ENCODE measurements around the gene AATK.

AATK gene

DNA sequence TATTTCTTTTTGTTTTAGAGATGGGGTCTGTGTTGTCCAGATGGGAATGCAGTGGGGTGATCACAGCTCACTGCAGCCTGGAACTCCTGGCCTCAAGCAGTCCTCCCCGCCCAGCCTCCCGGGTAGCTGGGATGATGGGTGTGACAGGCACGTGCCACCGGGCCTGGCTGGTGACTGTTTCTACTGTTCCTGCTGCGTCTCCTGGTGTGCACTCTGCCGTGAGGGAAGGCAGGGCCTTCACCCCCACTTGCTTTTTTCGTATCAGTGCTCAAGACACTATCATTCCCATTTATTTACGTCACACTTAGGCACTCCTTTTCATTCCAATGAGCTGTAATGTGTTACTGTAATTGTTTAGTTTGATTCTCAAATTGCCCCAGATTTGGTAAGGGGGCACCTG lies 26.0 kb downstream of the AATK start:
- DNase-seq: no peak

DNA sequence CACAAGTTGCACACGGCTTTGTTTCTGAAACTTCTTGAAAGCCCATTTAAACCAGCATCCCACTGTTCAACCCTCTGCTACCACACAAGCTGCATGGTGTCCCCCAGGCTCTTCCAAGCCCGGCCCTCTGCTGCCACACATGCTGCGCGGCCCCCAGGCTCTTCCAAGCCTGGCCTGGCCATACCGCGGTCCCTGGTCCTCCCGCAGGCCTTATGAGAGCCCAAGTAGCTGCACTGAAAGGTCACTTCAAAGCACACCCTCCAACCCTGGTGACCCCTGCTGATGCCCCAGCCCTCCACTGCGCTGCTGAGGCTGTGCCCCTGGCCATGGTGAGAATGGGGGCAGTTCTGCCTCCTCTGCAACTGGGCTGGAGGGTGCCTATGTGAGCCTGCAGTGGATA lies 26.6 kb downstream of the AATK start:
- no peak for DNase-seq

DNA sequence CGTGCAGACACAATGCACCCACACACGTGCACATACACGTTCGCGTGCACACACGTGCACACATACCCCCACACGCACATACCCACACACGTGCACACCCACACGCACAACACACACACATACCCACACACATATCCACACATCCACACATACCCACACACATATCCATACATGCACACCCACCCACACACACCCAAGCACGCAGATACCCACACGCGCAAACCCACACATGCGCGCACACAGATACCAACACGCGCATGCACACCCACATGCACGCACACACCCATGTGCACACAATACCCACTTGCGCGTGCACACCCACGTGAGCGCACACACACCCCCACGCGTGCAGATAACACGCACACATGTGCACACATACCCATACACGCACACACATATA lies 27.5 kb downstream of the AATK start:
- no peak for DNase-seq

- no peak for DNase-seq
Measured at GRCh38 chr17:81138083-81138482, 27.9 kb downstream of the AATK start.

DNA sequence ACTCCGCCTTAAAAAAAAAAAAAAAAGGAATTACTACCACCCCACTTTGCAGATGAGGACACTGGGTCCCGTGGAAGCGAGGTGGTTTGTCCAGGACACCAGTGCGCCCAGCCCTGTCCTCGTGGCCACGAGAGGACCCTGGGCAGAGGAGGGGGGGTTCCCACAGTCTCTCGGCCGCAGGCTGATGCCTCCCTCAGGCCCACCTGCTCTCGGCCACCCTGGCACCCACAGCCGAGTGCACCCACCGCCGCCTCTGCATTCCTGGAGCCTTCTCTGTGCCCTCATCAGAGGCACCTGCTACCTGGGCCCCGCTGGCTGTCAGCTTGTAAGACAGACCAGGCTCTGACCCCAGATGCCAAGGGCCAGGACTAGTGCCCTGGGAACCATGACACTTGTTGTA lies 28.8 kb downstream of the AATK start:
- no peak for DNase-seq

DNA sequence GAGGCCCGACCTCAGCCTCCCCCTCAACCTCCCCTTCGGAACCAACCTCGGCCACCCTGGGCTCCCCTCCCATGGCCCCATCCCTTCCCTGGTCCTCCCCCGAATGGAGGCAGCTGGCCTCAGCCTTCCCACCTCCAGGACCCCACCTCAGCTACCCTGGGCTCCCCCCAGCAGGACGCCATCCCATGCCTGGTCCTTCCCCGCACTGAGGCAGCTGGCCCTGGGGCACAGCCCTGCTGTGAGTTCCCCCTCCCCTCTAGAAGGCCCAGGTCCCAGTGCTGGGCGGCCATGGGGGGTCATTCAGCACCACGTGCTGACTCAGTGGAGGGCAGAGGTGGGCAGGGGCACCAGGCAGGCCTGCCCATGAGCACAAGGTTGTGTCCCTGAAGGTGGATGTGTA lies 29.7 kb downstream of the AATK start:
- DNase-seq: no peak

- no peak for DNase-seq
Measured at GRCh38 chr17:81135505-81136278, 30.3 kb downstream of the AATK start.

GRCh38 chr17:81134064-81134781 lies 31.8 kb downstream of the AATK start:
- DNase-seq: no peak

- peak; percentile 19 to 64 for DNase-seq
Measured at GRCh38 chr17:81132770-81133723, 33.0 kb downstream of the AATK start.

GRCh38 chr17:81132197-81132540 lies 33.9 kb downstream of the AATK start:
- DNase-seq: no peak

- no peak for DNase-seq
Measured at GRCh38 chr17:81131486-81132196, 34.4 kb downstream of the AATK start.

- no peak for DNase-seq
Measured at GRCh38 chr17:81130385-81131361, 35.3 kb downstream of the AATK start.

DNA sequence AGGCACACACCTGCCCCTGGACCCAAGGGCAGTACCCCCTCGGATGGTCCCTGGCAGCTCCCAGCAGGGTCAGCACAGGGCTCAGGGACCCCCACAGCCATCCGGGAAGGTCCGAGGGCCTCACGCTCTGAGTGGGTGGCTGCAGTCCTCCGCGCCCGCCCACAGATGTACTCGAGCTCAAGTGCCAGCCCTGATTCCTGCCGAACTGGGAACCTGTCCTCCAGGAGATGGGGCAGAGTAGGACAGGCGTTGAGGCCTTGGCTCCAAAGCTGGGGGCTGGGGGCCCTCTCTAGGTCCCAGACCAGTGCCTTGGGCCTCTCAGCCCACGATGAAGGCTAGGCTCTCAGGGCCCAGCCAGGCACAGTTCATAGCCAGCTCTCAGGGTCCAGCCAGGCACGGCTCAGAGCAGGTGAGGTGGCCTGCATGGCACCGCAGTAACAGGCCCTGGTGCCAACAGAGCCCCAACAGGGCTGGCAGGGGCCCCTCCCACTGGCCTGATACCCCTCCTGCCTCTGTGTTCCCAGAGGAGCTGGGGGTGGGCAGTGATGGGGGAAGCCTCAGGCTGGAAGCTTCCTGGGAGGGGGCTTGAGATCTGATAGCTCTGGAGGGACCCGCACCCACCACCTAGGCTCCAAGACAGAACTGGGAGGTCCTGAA lies 36.2 kb downstream of the AATK start:
- no peak for DNase-seq

GRCh38 chr17:81129289-81129688 lies 36.7 kb downstream of the AATK start:
- DNase-seq: no peak

- DNase-seq: no peak
Measured at GRCh38 chr17:81128774-81129173, 37.2 kb downstream of the AATK start.

DNA sequence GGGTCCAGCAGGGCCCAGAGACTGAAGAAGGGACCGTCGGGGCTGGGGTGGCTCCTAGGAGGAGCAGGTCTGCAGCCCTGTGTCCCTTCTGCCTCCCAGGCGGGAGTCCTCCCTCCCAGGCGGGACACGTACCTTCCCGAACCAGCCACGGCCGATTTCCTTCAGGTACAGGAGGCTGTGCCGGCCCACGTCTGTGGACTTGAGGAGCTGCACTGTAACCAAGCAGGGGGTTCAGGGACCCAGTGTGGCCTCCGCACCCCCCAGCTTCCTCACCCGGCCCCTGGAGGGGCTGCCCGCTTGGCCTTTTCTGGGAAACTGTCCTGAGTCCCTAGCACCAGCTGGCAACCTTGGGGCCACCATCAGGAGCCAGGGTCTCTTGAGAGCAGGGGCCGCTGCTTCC lies 37.7 kb downstream of the AATK start:
- DNase-seq: no peak

- DNase-seq: no peak
Measured at GRCh38 chr17:81127526-81128177, 38.4 kb downstream of the AATK start.

DNA sequence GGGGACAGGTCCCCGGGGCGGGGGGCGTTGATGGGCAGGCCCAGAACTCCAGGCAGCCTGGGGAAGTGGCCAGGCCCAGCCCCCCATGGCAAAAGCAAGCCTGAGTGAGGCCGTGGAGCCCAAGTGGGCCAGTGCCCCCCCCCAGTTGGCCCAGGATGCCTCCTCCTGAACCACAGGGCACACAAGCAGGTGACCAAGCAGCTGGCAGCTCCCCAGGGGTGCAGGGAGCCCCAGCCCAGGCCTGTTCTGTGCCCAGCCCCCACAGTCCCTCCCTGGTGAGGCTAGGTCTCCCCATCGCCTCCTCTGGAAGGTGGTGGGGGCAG lies 38.9 kb downstream of the AATK start:
- DNase-seq: no peak

DNA sequence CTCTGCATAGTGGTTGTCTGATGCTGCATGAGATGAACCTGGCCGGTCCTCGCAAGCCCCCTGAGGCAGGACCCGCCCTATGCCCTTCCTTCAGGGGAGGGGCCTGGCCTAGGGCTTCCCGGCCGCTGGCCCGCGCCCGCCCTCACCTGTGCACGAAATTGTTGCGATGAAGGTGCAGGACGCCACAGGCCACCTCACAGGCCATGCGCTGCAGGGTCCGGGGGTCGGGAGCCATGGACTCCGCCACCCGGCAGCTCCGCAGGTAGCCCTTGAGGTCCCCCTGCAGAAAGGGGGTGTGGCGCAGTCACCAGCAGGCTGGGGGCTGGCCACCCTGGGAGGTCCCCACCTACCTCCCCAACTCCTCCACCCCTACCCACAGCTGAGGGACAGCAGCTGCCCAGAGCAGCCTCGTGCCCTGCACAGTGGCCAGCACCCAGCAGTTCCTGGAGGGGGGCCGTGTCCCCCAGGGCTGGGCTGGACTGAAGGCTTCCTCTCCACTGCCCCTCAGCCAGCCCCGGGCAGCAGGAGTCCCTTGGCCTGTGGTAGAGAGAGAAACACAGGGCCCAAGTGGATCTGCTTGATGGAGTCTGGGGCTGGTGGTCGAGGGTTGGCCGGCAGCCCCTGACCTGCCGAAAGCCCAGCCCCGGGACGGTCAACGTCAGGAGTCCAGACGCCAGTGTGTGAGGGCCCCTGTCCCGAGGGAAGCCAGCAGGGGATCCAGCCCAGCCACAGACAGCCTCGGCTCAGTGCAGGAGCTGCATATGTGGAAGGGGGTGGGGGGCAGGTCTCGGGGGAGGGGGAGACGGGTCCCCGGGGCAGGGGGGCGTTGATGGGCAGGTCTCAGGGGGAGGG lies 39.5 kb downstream of the AATK start:
- no peak for DNase-seq
